GM23248 (cell line): ENCODE data around the gene RBM38. TPM values are rescaled to one million over a fixed set of nuclear protein-coding genes. Genes with fewer than 3 reads are reported as not detected.

ENCODE experiments used
- DNase-seq: peaks from one replicate; pipeline ENCODE4 v3.0.0-alpha.2; 2015
- H2AFZ ChIP-seq: fragments of 200-600 bp; sonication (generic); 2 replicates; pipeline ENCODE4 v1.6.1; 2016; ENCODE audit warnings: antibody characterized with exemption
- H3F3A ChIP-seq: fragments of 200-600 bp; sonication (generic); 2 replicates; pipeline ENCODE4 v1.6.1; 2016; ENCODE audit warnings: mild to moderate bottlenecking, antibody characterized with exemption, mixed run types; ENCODE audit not compliant: insufficient read depth
- H3K27ac ChIP-seq: fragments of 200-600 bp; sonication (generic); 2 replicates; pipeline ENCODE4 v1.5.1; 2016; ENCODE audit warnings: mild to moderate bottlenecking
- H3K27me3 ChIP-seq: fragments of 200-600 bp; sonication (generic); replicated peaks from 2 replicates; pipeline ENCODE4 v1.6.1; 2016; ENCODE audit warnings: mild to moderate bottlenecking; ENCODE audit not compliant: insufficient read depth
- H3K36me3 ChIP-seq: fragments of 200-600 bp; sonication (generic); 2 replicates; pipeline ENCODE4 v1.6.1; 2016; ENCODE audit warnings: low read depth, mild to moderate bottlenecking
- H3K4me1 ChIP-seq: fragments of 200-600 bp; sonication (generic); 2 replicates; pipeline ENCODE4 v1.6.1; 2016; ENCODE audit warnings: mild to moderate bottlenecking; ENCODE audit not compliant: insufficient read depth
- H3K4me2 ChIP-seq: fragments of 200-600 bp; sonication (generic); one replicate; pipeline ENCODE4 v1.6.1; 2016; ENCODE audit warnings: mild to moderate bottlenecking; ENCODE audit not compliant: unreplicated experiment
- H3K4me3 ChIP-seq: fragments of 200-600 bp; sonication (generic); 2 replicates; pipeline ENCODE4 v1.5.1; 2016; ENCODE audit warnings: mild to moderate bottlenecking
- H3K79me2 ChIP-seq: fragments of 200-600 bp; sonication (generic); 2 replicates; pipeline ENCODE4 v1.6.1; 2016; ENCODE audit warnings: mild to moderate bottlenecking; ENCODE audit not compliant: insufficient read depth
- H3K9ac ChIP-seq: fragments of 200-600 bp; sonication (generic); 2 replicates; pipeline ENCODE4 v1.6.1; 2016; ENCODE audit warnings: mild to moderate bottlenecking
- H3K9me2 ChIP-seq: fragments of 200-600 bp; sonication (generic); 2 replicates; pipeline ENCODE4 v1.6.1; 2016; ENCODE audit warnings: mixed run types, mild to moderate bottlenecking, moderate library complexity; ENCODE audit not compliant: insufficient read depth
- H3K9me3 ChIP-seq: fragments of 200-600 bp; sonication (generic); one replicate; pipeline ENCODE4 v1.6.1; 2017; ENCODE audit warnings: low read depth
- H4K20me1 ChIP-seq: fragments of 200-600 bp; sonication (generic); 2 replicates; pipeline ENCODE4 v1.6.0; 2016; ENCODE audit not compliant: insufficient read depth
- EZH2 ChIP-seq: fragments of 200-600 bp; sonication (generic); IDR thresholded peaks from 2 replicates; pipeline ENCODE4 v1.6.1; 2018; ENCODE audit warnings: antibody characterized with exemption, mild to moderate bottlenecking; ENCODE audit not compliant: insufficient read depth, poor library complexity, severe bottlenecking
- EZH2phosphoT487 ChIP-seq: fragments of 200-600 bp; sonication (generic); IDR thresholded peaks from 2 replicates; pipeline ENCODE4 v1.6.1; 2018; ENCODE audit warnings: antibody characterized with exemption, moderate library complexity, mild to moderate bottlenecking, low read depth; ENCODE audit not compliant: insufficient read depth
- WGBS, 2 experiments: methylation state at CpG; one replicate each; pipeline ENCODE4 v1.1.6; 2015 to 2017; ENCODE audit warnings: low lambda C conversion rate in 2 of 2, low coverage in 1 of 2; ENCODE audit errors: missing lambda C conversion rate in 2 of 2; 5-methylcytosine and 5-hydroxymethylcytosine counted together
- in situ Hi-C: fragments of 300-500 bp; cut with MboI; formaldehyde crosslinking; loops from 2 replicates; pipeline ENCODE4 v1.15.0; 2020
- polyA plus RNA-seq: library from polyadenylated mRNA; unstranded; fragments of >200 nt; fragmentation: Nextera tagmentation; extraction: Ambion mirVana; gene quantifications from 2 replicates; pipeline ENCODE4 v1.2.1, GENCODE V29; 2016
- total RNA-seq: library from RNA; depleted of rRNA; stranded (reverse); fragments of >200 nt; shearing (Covaris generic); gene quantifications from 2 replicates; pipeline ENCODE4 v1.2.3, GENCODE V29; 2014

The RBM38 gene
- total and polyA plus RNA-seq, 2 experiments from 2014 or later, result 1.3 to 8.1 TPM

DNA sequence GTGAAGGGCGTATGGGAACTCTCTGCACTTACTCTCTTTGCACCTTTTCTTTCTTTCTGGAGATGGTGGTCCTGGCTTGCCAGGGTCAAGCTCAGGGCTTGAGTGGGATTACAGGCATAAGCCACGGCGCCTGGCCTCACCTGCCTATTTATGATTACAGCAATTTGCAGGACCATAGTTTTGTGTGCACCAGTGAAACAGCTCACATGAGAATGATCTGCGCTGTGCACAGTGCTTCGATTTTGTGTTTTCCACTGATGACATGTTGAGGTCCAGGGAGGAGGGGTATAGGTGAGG lies 40.3 kb downstream of the RBM38 start:
- Histone ChIP-seq H3K4me3 (no peak overlapping the region), H3K79me2 (no peaks in the 10 kb centered on the region), H3K9ac (no peak overlapping the region), H4K20me1 (no peaks in the 10 kb centered on the region), H3K9me3 (no peaks in the 10 kb centered on the region), H3K36me3 (no peaks in the 10 kb centered on the region), H2AFZ (no peak overlapping the region), H3K27me3 (peaks cover 12% of the 10 kb centered on the region; the same call in 1 of the 2 replicates), H3K4me2 (no peak overlapping the region), H3F3A (no peaks in the 10 kb centered on the region), H3K9me2 (no peaks in the 10 kb centered on the region), H3K4me1 (no peaks in the 10 kb centered on the region), H3K27ac (no peak overlapping the region)
- TF ChIP-seq EZH2, result no peak
- TF ChIP-seq EZH2phosphoT487, result no peak
- DNase-seq, result no peak
- in situ Hi-C loops, result no loop called here
- WGBS, 2 experiments, result 55 to 58% methylated on average over 5 of the region's 5 CpGs

DNA sequence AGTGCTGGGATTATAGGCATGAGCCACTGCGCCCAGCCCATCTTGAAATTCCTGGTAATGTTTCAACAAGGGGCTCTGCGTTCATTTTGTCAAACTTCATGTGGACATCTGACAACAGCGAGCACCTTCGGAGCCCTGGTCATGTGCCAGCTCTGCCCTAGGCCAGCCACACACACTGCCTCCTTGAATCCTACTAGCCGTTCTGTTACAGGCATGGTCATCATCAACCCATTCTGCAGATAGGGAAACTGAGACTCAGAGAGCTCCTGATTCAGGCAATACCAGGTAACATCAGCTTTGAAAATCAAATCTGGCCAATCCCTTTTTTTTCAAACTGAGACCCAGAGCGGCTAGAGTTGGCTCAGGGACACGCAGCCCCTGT lies 41.3 kb downstream of the RBM38 start:
- Histone ChIP-seq H3K4me1 (no peaks in the 10 kb centered on the region), H4K20me1 (no peaks in the 10 kb centered on the region), H2AFZ (no peak overlapping the region), H3K27me3 (peaks cover 12% of the 10 kb centered on the region; the same call in 1 of the 2 replicates), H3K4me3 (no peak overlapping the region), H3F3A (no peaks in the 10 kb centered on the region), H3K9ac (no peak overlapping the region), H3K9me3 (no peaks in the 10 kb centered on the region), H3K27ac (no peak overlapping the region), H3K4me2 (no peak overlapping the region), H3K36me3 (no peaks in the 10 kb centered on the region), H3K9me2 (no peaks in the 10 kb centered on the region), H3K79me2 (no peaks in the 10 kb centered on the region)
- in situ Hi-C loops, result no loop called here
- no peak for DNase-seq
- 86 to 88% methylated on average over 7 of the region's 7 CpGs for WGBS, 2 experiments
- TF ChIP-seq EZH2phosphoT487, result no peak
- TF ChIP-seq EZH2, result no peak

DNA sequence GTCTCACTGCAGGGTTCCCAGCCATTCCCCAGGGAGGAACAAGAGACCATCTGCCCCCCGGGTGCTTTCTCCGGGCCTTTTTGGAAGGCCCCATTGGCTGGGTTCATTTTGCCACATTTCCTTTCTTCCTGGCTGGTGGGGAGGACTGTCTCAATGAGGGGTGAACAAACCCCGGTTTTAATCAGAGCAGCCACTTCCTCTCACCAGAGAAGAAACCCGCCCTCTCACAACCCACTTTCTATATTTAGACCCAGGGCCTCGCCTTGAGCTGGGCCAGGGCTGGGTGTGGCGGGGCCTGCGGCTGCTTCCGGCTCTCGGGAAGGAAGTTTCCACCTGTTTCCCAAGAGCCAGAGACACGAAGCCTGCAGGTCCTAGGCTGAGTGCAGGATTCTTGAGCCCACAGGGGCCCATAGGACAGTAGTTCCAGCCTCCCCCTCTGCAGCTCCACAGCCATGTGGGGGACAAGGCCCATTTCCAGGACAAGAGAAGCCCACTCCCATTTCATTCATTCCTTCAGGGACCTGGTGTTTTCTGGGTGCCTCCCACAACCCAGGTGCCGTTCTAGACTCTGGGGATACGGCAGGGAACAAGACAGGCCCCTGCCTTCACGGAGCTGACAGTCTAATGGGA lies 41.8 kb downstream of the RBM38 start:
- H3K9me3 ChIP-seq, result no peaks in the 10 kb centered on the region
- no peaks in the 10 kb centered on the region for H3K79me2 ChIP-seq
- H3K9ac ChIP-seq, result no peak overlapping the region
- no peaks in the 10 kb centered on the region for H3K9me2 ChIP-seq
- no peaks in the 10 kb centered on the region for H4K20me1 ChIP-seq
- H3K27ac ChIP-seq, result no peak overlapping the region
- H2AFZ ChIP-seq, result no peak overlapping the region
- TF ChIP-seq EZH2phosphoT487, result no peak
- no peak for TF ChIP-seq EZH2
- no peaks in the 10 kb centered on the region for H3F3A ChIP-seq
- WGBS, 2 experiments, result 42 to 55% methylated on average over 13 of the region's 13 CpGs
- H3K36me3 ChIP-seq, result no peaks in the 10 kb centered on the region
- H3K4me2 ChIP-seq, result no peak overlapping the region
- peak; percentile 46 for DNase-seq
- no peaks in the 10 kb centered on the region for H3K4me1 ChIP-seq
- in situ Hi-C loops, result no loop called here
- no peak overlapping the region for H3K4me3 ChIP-seq
- H3K27me3 ChIP-seq, result peaks cover 12% of the 10 kb centered on the region; the same call in 1 of the 2 replicates

DNA sequence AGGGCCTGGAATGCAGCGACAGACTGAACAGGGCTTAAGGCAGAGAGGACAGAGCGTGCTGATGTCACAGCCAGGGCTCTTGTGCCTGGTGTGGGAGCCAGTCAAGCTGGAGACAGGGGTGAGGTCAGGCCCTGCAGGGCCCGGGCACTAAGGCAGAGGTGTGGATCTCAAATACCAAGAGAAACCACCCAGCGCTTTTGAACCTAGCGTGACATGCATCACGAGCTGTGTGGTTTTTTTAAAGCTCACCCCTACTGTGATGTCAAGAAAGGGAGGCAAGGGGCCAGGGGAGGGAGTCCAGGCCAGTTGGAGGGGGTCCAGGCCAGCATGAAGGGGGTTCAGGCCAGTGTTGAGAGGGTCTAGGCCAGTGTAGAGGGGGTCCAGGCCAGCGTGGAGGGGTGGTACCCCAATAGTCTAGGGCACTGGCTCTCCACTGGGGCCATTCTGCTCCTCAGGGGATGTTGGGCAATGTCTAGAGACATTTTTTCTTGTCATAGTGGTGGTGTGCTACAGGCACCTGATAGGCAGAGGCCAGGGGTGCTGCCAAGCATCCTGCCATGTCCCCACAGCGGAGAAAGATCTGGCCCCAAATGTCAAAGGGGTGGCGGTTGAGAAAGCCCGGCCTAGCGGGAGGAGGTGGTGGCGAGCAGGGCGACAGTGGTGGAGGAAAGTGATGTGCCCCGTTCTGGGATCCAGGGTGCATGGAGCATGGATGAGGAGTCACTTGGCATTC lies 42.6 kb downstream of the RBM38 start:
- Histone ChIP-seq H2AFZ (no peak overlapping the region), H3K9me2 (no peaks in the 10 kb centered on the region), H3K4me2 (no peak overlapping the region), H3K4me3 (no peak overlapping the region), H3K4me1 (no peaks in the 10 kb centered on the region), H3K36me3 (no peaks in the 10 kb centered on the region), H3K79me2 (no peaks in the 10 kb centered on the region), H3K27me3 (peaks cover 12% of the 10 kb centered on the region; the same call in 1 of the 2 replicates), H3K9me3 (no peaks in the 10 kb centered on the region), H3K27ac (no peak overlapping the region), H3K9ac (no peak overlapping the region), H3F3A (no peaks in the 10 kb centered on the region), H4K20me1 (no peaks in the 10 kb centered on the region)
- in situ Hi-C loops, result no loop called here
- no peak for DNase-seq
- TF ChIP-seq EZH2phosphoT487, result no peak
- TF ChIP-seq EZH2, result no peak
- WGBS, 2 experiments, result 79 to 84% methylated on average over 14 of the region's 14 CpGs
